GOT3 (cell line): ENCODE data around the gene CLEC2A.

Source experiments
- DNase-seq: peaks from one replicate; lab custom pipeline; 2025; ENCODE audit warnings: mixed read lengths; lab: John Stamatoyannopoulos, UW

The CLEC2A gene

GRCh38 chr12:9933958-9934357 lies 1.8 kb upstream of the CLEC2A start:
- no peak for DNase-seq

- no peak for DNase-seq
Measured at GRCh38 chr12:9931245-9931644, 925 bp downstream of the CLEC2A start.

GRCh38 chr12:9928607-9929006 lies 3.6 kb downstream of the CLEC2A start:
- DNase-seq = no peak

- no peak for DNase-seq
Measured at GRCh38 chr12:9926876-9927275, 5.3 kb downstream of the CLEC2A start.

GRCh38 chr12:9925705-9926393 lies 6.3 kb downstream of the CLEC2A start:
- DNase-seq = no peak

- DNase-seq = no peak
Measured at GRCh38 chr12:9922429-9922828, 9.7 kb downstream of the CLEC2A start.

GRCh38 chr12:9920451-9920850 lies 11.7 kb downstream of the CLEC2A start:
- DNase-seq = no peak

- no peak for DNase-seq
Measured at GRCh38 chr12:9919443-9919842, 12.7 kb downstream of the CLEC2A start.

- no peak for DNase-seq
Measured at GRCh38 chr12:9911708-9912107, 20.5 kb downstream of the CLEC2A start.

- DNase-seq = no peak
Measured at GRCh38 chr12:9910716-9911421, 21.3 kb downstream of the CLEC2A start.

GRCh38 chr12:9909724-9910123 lies 22.4 kb downstream of the CLEC2A start:
- DNase-seq = no peak

GRCh38 chr12:9908350-9908749 lies 23.8 kb downstream of the CLEC2A start:
- no peak for DNase-seq

- no peak for DNase-seq
Measured at GRCh38 chr12:9907769-9908168, 24.4 kb downstream of the CLEC2A start.

- DNase-seq = no peak
Measured at GRCh38 chr12:9906873-9907272, 25.3 kb downstream of the CLEC2A start.

- no peak for DNase-seq
Measured at GRCh38 chr12:9902539-9903228, 29.5 kb downstream of the CLEC2A start.

- no peak for DNase-seq
Measured at GRCh38 chr12:9900930-9901329, 31.2 kb downstream of the CLEC2A start.

GRCh38 chr12:9899209-9899608 lies 33.0 kb downstream of the CLEC2A start:
- no peak for DNase-seq

GRCh38 chr12:9897535-9897934 lies 34.6 kb downstream of the CLEC2A start:
- DNase-seq = no peak

GRCh38 chr12:9895215-9895971 lies 36.8 kb downstream of the CLEC2A start:
- DNase-seq = no peak

- DNase-seq = no peak
Measured at GRCh38 chr12:9888665-9889273, 43.4 kb downstream of the CLEC2A start.

GRCh38 chr12:9883175-9883574 lies 49.0 kb downstream of the CLEC2A start:
- no peak for DNase-seq

GRCh38 chr12:9881988-9882387 lies 50.2 kb downstream of the CLEC2A start:
- no peak for DNase-seq
